BJ (cell line): Measurements from ENCODE around the gene CTIF. TPM values are rescaled to one million over a fixed set of nuclear protein-coding genes. Genes with fewer than 3 reads are reported as not detected.

ENCODE experiments used
- CTCF ChIA-PET: fragments of 350-600 bp; formaldehyde crosslinking; extraction: SDS; loops from one replicate; lab custom pipeline; 2021; ENCODE audit warnings: antibody characterized with exemption, inconsistent platforms; lab: Yijun Ruan, JAX
- POLR2A ChIA-PET: fragments of 300-600 bp; sonication (Branson Sonifier 250); formaldehyde crosslinking; extraction: SDS; loops from one replicate; lab custom pipeline; 2021; ENCODE audit warnings: antibody characterized with exemption; lab: Charles Lee
- DNase-seq: peaks from one replicate; pipeline ENCODE4 v3.0.0-alpha.2; 2011; ENCODE audit warnings: low read depth
- H3K27me3 ChIP-seq: 2 replicates; pipeline ENCODE4 v1.6.0; 2011; ENCODE audit warnings: low read length; ENCODE audit not compliant: control insufficient read depth, insufficient read depth
- H3K36me3 ChIP-seq: 2 replicates; pipeline ENCODE4 v1.5.1; 2011; ENCODE audit warnings: low read length; ENCODE audit not compliant: control insufficient read depth, insufficient read depth
- H3K4me3 ChIP-seq: 2 replicates; pipeline ENCODE4 v1.5.1; 2011; ENCODE audit warnings: low read depth, mild to moderate bottlenecking, control low read depth, low read length
- CTCF ChIP-seq: IDR thresholded peaks from 2 replicates; pipeline ENCODE4 v1.5.1; 2011; ENCODE audit warnings: low read depth, mild to moderate bottlenecking, control low read depth, inconsistent platforms, low read length, moderate library complexity; ENCODE audit not compliant: insufficient read depth
- polyA plus RNA-seq: library from polyadenylated mRNA; depleted of rRNA; stranded (reverse); fragments of >200 nt; gene quantifications from 2 replicates; pipeline ENCODE4 v1.2.3, GENCODE V29; 2011

Gene CTIF
- polyA plus RNA-seq, 1 experiment, result 105 TPM

GRCh38 chr18:48871391-48872166 is 332.7 kb downstream of the CTIF start:
- ChIA-PET POLR2A (no interaction called here), CTCF (no interaction called here)
- DNase-seq, result no peak
- TF ChIP-seq CTCF, result no peak
- Histone ChIP-seq H3K4me3 (no peak overlapping the region), H3K36me3 (no peaks in the 10 kb centered on the region), H3K27me3 (no peaks in the 10 kb centered on the region)

GRCh38 chr18:48872234-48873145 is 333.7 kb downstream of the CTIF start:
- CTCF ChIA-PET, result no interaction called here
- H3K4me3 ChIP-seq, result no peak overlapping the region

GRCh38 chr18:48874233-48874632 is 335.4 kb downstream of the CTIF start:
- Histone ChIP-seq H3K27me3 (no peaks in the 10 kb centered on the region), H3K36me3 (no peaks in the 10 kb centered on the region), H3K4me3 (no peak overlapping the region)
- no peak for TF ChIP-seq CTCF
- ChIA-PET CTCF (interaction anchor here (0.7 to 1.5 kb wide), 5 partner anchors 9 to 163 kb away, joined by 3 to 4 read pairs (median 3); no protein-coding TSS in a partner anchor), POLR2A (no interaction called here)
- DNase-seq, result no peak

More at GRCh38 chr18:48872234-48873145, 333.7 kb downstream of the CTIF start:
- no peak for TF ChIP-seq CTCF
- DNase-seq, result no peak
- H3K36me3 ChIP-seq, result no peaks in the 10 kb centered on the region
- POLR2A ChIA-PET, result no interaction called here
- no peaks in the 10 kb centered on the region for H3K27me3 ChIP-seq

GRCh38 chr18:48874701-48875162 is 335.9 kb downstream of the CTIF start:
- ChIA-PET CTCF (interaction anchor here (0.7 to 1.5 kb wide), 3 partner anchors 19 to 67 kb away, joined by 3 to 4 read pairs (median 3); no protein-coding TSS in a partner anchor), POLR2A (no interaction called here)
- no peak for TF ChIP-seq CTCF
- Histone ChIP-seq H3K36me3 (no peaks in the 10 kb centered on the region), H3K4me3 (no peak overlapping the region), H3K27me3 (no peaks in the 10 kb centered on the region)
- no peak for DNase-seq
